ENCODE results near the gene UBALD2.

- TF ChIP-seq CTCF (IDR thresholded peaks at IDR 0.05) (no peak), POLR2A (IDR thresholded peaks at IDR 0.05) (no peak), POLR2AphosphoS5 (IDR thresholded peaks at IDR 0.05; ENCODE audit: insufficient read depth in 1 of 2, low read depth in 1 of 2) (no peak)
These were observed 52.4 kb downstream of the UBALD2 start for GRCh38 chr17:76317535-76317934.

All from vagina (tissue), 2 donors.